G401 (cell line): ENCODE results near the gene CUBN. TPM values are rescaled to one million over a fixed set of nuclear protein-coding genes. Genes with fewer than 3 reads are reported as not detected.

Experiments used
- DNase-seq: peaks from one replicate; pipeline ENCODE4 v3.0.0-alpha.2; 2015; ENCODE audit warnings: low spot score
- in situ Hi-C: cut with HindIII; loops from 2 replicates; pipeline ENCODE4 v1.10.0; 2016; ENCODE audit warnings: low sequenced_read_pairs, mixed read lengths
- total RNA-seq: library from RNA; depleted of rRNA; stranded (reverse); fragments of >200 nt; shearing (Covaris generic); gene quantifications from 2 replicates; pipeline ENCODE4 v1.2.3, GENCODE V29; 2014; rRNA removed

The CUBN gene
- total RNA-seq, 1 experiment from 2014 or later: 0.07 TPM

- in situ Hi-C loops: no loop called here
- DNase-seq: no peak
Observed at GRCh38 chr10:16794005-16794404, 335.6 kb downstream of the CUBN start.

GRCh38 chr10:16792675-16793074 is 336.9 kb downstream of the CUBN start:
- peak; percentile 67 for DNase-seq
- in situ Hi-C loops: no loop called here

DNA sequence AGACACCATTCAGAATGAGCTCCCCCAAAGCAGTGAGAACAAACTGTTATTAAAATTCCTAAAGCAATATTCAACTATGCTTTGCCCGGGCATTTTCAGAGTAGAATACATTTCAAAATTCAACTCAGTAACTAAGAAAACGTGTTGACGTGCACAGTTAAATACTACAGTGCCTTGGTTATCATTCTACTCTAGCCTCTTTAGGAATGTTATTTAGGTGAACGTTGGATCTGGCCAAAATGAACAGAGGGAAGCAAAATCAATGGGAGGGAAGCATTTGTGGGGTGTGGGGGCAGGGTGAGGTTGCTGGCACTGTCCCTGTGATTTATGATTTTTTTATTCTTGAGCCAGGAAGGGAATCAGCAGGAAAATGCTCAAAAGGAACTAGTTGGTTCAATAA is 339.8 kb downstream of the CUBN start:
- in situ Hi-C loops: no loop called here
- no peak for DNase-seq

DNA sequence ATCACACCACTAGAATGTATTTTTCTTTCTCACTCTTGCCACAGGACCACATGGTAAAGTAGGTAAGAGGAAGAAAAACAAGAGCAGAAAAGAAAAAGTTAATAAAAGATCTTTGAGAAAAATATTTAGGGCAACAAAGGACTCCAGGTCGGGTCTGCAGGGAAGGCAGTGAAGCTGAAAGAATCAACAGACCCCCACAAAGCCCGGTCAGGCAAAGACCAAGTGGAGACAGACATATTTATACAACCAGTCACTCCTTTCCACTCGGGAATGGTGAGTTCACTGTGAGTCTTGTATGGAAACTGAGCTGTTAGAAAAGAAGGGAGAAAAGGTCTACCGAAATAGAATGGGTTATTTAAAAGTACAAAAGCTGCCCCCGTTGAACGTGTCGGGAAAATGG is 340.4 kb downstream of the CUBN start:
- in situ Hi-C loops: no loop called here

DNA sequence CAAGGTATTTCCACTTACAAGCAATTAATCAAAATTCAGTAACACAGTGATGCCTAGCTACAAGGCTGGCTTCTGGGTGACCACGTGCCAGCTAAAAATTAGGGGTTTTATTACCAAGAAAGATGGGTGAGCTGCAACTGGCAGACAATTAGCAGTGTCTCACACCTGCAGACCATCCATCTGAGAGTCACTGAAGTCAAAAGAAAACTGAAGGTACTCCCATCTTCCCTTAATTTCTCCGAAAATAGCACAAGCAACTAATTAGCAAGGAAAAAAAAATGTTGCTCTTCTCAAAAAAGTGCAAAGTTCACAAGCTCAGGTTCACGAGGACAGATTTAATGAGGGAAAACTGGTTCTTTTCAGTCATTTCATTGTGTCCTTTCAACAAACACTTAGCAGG is 340.8 kb downstream of the CUBN start:
- in situ Hi-C loops: no loop called here
- no peak for DNase-seq

More for the DNA sequence above, 340.4 kb downstream of the CUBN start:
- no peak for DNase-seq

- in situ Hi-C loops: no loop called here
- DNase-seq: no peak
Observed at GRCh38 chr10:16788125-16788524, 341.5 kb downstream of the CUBN start.

GRCh38 chr10:16787361-16787791 is 342.2 kb downstream of the CUBN start:
- DNase-seq: no peak
- in situ Hi-C loops: no loop called here

GRCh38 chr10:16780338-16780880 is 349.2 kb downstream of the CUBN start:
- in situ Hi-C loops: no loop called here
- no peak for DNase-seq

DNA sequence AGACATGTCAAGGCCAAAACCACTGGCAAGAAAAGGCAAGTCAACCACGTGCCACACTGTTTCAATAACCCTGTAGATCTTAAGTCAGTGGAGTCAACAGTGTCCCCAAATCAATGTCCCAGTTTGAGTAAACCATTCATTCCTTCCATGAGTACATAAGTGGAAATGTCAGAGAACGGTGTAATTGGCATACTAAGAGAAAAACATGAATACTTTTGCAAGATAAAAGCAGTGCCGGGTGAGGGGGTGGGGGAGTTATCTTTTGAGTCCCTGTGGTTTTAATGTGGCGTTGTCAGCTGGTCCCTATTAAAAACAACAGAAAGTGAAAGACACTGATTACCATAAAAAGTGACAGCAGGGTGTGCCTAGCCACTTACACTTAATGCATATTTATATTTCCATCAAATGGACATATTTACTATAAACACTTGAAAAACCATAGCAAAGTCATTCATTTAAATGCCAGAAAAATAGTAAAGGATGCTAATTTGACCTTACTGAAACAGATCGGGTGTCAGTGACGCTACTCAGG is 350.2 kb downstream of the CUBN start:
- in situ Hi-C loops: no loop called here
- DNase-seq: no peak

DNA sequence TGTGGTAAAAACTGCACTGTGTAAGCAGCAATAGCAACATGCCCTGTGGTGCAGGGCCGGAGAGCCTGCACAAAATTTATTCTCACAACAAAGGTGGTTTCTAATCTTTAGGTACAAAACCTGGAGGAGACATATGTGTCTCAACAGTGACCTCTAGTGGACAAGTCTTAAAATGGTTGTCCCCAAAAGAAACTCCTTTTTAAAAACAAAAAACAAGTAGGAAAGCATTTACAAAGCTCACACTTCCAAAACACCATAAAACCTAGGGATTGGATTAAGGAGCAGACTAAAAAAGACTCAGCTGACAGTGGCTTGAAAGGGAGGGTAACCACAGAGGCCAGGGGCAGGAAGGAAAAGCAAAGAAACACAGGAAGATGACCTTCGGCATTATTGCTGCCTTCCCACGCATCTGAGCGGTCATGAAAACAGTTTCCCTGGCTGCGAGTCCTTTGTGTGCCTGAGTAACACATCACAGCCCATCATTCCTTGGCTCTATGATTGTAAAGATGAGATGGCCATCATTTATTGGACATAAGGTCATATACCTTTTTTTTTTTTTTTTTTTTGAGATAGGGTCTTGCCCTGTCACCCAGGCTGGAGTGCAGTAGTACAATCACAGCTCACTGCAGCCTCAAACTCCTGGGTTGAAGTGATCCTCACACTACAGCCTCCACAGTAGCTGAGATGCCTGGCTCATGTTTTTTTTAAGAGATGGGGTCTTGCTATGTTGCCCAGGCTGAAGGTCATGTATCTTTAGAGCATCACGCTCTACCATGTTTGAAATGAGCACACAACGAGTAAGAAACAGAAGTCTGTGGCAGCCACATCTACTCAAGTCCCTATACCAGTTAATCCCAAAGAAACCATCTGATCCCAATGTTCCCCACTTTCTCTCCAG is 351.9 kb downstream of the CUBN start:
- in situ Hi-C loops: no loop called here
- DNase-seq: peak; percentile 90

- in situ Hi-C loops: no loop called here
- DNase-seq: no peak
Observed at GRCh38 chr10:16776896-16777295, 352.7 kb downstream of the CUBN start.

Other genes with a start within 250 kb of the CUBN start
- gene TRDMT1, start 71.9 kb upstream of the CUBN start, total RNA-seq: 3.2 and 6.8 TPM in 2 replicates
- gene VIM, start 98.4 kb upstream of the CUBN start, total RNA-seq: 1,486 and 1,494 TPM in 2 replicates